Lung (tissue), 12 donors: ENCODE data around the gene EFNA2. TPM values are rescaled to one million over a fixed set of nuclear protein-coding genes. Genes with fewer than 3 reads are reported as not detected.
A peak's percentile ranks its signal among the peaks of the same experiment; 100 is the strongest.
"Not testable (repeated sequence)": the region's sequence is repeated elsewhere in the genome, so short reads cannot be mapped to it uniquely, and the experiment has no call there.

ENCODE experiments used
- ATAC-seq: fragments of 200-7000 bp; cut with Tn5 transposase; one replicate; pipeline ENCODE4 v1.9.1; 2020; ENCODE audit warnings: moderate number of reproducible peaks; ENCODE audit not compliant: insufficient read depth, low FRiP score
- DNase-seq, 3 donors: peaks; one replicate each; pipeline ENCODE4 v3.0.0-alpha.2; 2013 to 2017
- H3K27ac ChIP-seq, 2 donors: one replicate each; pipeline ENCODE4 v1.5.1; 2013; ENCODE audit warnings: mild to moderate bottlenecking in 2 of 2, moderate library complexity in 2 of 2, control low read depth in 1 of 2, inconsistent platforms in 1 of 2, low read depth in 1 of 2, low read length in 1 of 2
- H3K27me3 ChIP-seq, 3 donors: one replicate each; pipeline ENCODE4 v1.5.1; 2013; ENCODE audit warnings: low read length in 2 of 3; ENCODE audit not compliant: control insufficient read depth in 3 of 3, insufficient read depth in 3 of 3
- H3K36me3 ChIP-seq, 4 donors: one replicate each; pipeline ENCODE4 v1.5.1; 2013; ENCODE audit warnings: low read length in 4 of 4, mild to moderate bottlenecking in 1 of 4, moderate library complexity in 1 of 4; ENCODE audit not compliant: control insufficient read depth in 4 of 4, insufficient read depth in 4 of 4
- H3K4me1 ChIP-seq, 5 donors: one replicate each; pipeline ENCODE4 v1.5.1; 2013; ENCODE audit warnings: low read length in 5 of 5, mild to moderate bottlenecking in 2 of 5, moderate library complexity in 1 of 5; ENCODE audit not compliant: control insufficient read depth in 5 of 5, insufficient read depth in 5 of 5
- H3K4me3 ChIP-seq: one replicate; pipeline ENCODE4 v1.5.1; 2013; ENCODE audit warnings: mild to moderate bottlenecking, control low read depth, moderate library complexity
- H3K9ac ChIP-seq, 2 donors: one replicate each; pipeline ENCODE4 v1.5.1; 2013; ENCODE audit warnings: low read length in 2 of 2, control low read depth in 1 of 2; ENCODE audit not compliant: insufficient read depth in 1 of 2
- H3K9me3 ChIP-seq, 4 donors: one replicate each; pipeline ENCODE4 v1.5.1; 2013; ENCODE audit warnings: low read length in 3 of 4, mild to moderate bottlenecking in 1 of 4, moderate library complexity in 1 of 4; ENCODE audit not compliant: control insufficient read depth in 4 of 4, insufficient read depth in 3 of 4
- CTCF ChIP-seq: IDR thresholded peaks from 2 replicates; pipeline ENCODE4 v1.5.1; 2012; ENCODE audit warnings: mild to moderate bottlenecking; ENCODE audit errors: control extremely low read depth, extremely low read depth
- WGBS, 2 donors: extraction: QIAGEN DNeasy Blood & Tissue Kit; methylation state at CpG; one replicate each; pipeline ENCODE4 v1.1.7; 2013; 5-methylcytosine and 5-hydroxymethylcytosine counted together
- polyA plus RNA-seq, 2 donors: library from polyadenylated mRNA; stranded (reverse); fragments of 200-250 nt; gene quantifications; one replicate each; pipeline ENCODE4 v1.2.1, GENCODE V29; 2013
- total RNA-seq, 2 donors: library from RNA; depleted of rRNA in 1 of 2; stranded (reverse); fragments of >200 nt in 1 of 2; gene quantifications; one replicate each; pipeline ENCODE4 v1.2.1, GENCODE V29; 2014 to 2021
- donor health status: control.
- donor health status: control.
- donor health status: Bipolar disorder and iron deficiency.
- donor health status: healthy.
- donor health status: DM: yes; HTN: yes; CAD: no.

EFNA2 gene
- total and polyA plus RNA-seq, 4 donors: 0.37 TPM; not detected in 3

- ATAC-seq (no peak), DNase-seq (no peak)
- no peak for TF ChIP-seq CTCF
- Histone ChIP-seq H3K27me3 (peaks cover 3 to 30% (median 25%) of the 10 kb centered on the region in 3 donors), H3K4me1 (peaks cover 0 to 8% (median 0%) of the 10 kb centered on the region in 5 donors), H3K9ac (no peak overlapping the region), H3K9me3 (peaks cover 0 to 6% (median 0%) of the 10 kb centered on the region in 4 donors), H3K4me3 (no peak overlapping the region), H3K27ac (no peak overlapping the region), H3K36me3 (no peaks in the 10 kb centered on the region)
- WGBS, 2 donors: 73 to 78% methylated on average over 13 of the region's 13 CpGs
Measured at GRCh38 chr19:1316466-1316865, 30.8 kb downstream of the EFNA2 start.

DNA sequence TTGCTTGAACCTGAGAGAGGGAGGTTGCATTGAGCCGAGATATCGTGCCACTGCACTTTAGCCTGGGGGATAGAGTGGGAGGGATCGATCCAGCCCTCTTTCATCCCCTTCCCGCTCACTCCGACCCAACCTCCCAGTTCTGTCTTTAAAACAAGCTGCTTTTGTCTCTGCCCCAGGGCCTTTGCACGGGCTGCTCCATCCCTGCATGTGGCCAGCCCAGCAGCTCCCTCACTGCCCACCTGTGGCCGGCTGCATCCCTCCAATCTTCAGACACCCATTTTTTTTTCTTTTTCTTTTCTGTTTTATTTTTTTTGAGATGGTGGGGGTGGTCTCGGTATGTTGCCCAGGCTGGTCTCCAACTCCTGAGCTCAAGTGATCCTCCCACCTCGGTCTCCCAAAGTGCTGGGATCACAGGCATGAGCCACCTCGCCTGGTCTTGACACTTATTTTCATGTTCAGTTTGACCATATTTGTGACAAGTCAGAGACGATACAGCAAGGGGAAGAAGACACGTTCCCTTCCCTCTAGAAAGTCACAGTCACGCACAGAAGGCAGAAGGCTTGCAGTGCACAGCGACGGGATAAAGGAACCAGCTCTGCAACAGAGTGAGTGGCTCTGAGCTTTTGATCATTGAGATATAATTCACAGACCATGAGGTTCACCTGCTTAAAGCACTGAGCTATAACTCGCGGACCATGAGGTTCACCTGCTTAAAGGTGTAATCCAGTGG, 31.8 kb downstream of the EFNA2 start:
- peaks cover 0 to 8% (median 0%) of the 10 kb centered on the region in 5 donors for H3K4me1 ChIP-seq
- peaks cover 0 to 6% (median 0%) of the 10 kb centered on the region in 4 donors for H3K9me3 ChIP-seq
- H3K36me3 ChIP-seq: no peaks in the 10 kb centered on the region
- H3K27ac ChIP-seq: no peak overlapping the region
- WGBS, 2 donors: 70 to 76% methylated on average over 17 of the region's 17 CpGs
- DNase-seq (no peak), ATAC-seq (no peak)
- no peak overlapping the region for H3K4me3 ChIP-seq
- no peak for TF ChIP-seq CTCF
- H3K27me3 ChIP-seq: peaks cover 3 to 31% (median 25%) of the 10 kb centered on the region in 3 donors
- no peak overlapping the region for H3K9ac ChIP-seq

GRCh38 chr19:1318678-1319471, 33.2 kb downstream of the EFNA2 start:
- TF ChIP-seq CTCF: no peak
- Histone ChIP-seq H3K4me1 (peaks cover 0 to 8% (median 0%) of the 10 kb centered on the region in 5 donors), H3K9ac (no peak overlapping the region), H3K36me3 (no peaks in the 10 kb centered on the region), H3K4me3 (no peak overlapping the region), H3K9me3 (peaks cover 0 to 6% (median 0%) of the 10 kb centered on the region in 4 donors), H3K27ac (no peak overlapping the region), H3K27me3 (peaks cover 3 to 31% (median 20%) of the 10 kb centered on the region in 3 donors)
- ATAC-seq (no peak), DNase-seq (peak in 2 of 3 donors; percentile 25 to 32)
- WGBS, 2 donors: 30 to 33% methylated on average over 45 to 46 of the region's 46 CpGs

GRCh38 chr19:1320282-1320650, 34.6 kb downstream of the EFNA2 start:
- not testable (repeated sequence) for H3K9me3 ChIP-seq, ATAC-seq, DNase-seq, H3K27ac ChIP-seq, H3K9ac ChIP-seq, H3K4me3 ChIP-seq, H3K36me3 ChIP-seq
- Histone ChIP-seq H3K4me1 (peaks cover 0 to 13% (median 0%) of the 10 kb centered on the region in 5 donors), H3K27me3 (peaks cover 3 to 31% (median 17%) of the 10 kb centered on the region in 3 donors)
- WGBS, 2 donors: 92 to 98% methylated on average over 3 of the region's 3 CpGs
